BJ (cell line): Measurements from ENCODE around the gene CD58. TPM values are rescaled to one million over a fixed set of nuclear protein-coding genes. Genes with fewer than 3 reads are reported as not detected.

Experiments used
- CTCF ChIA-PET: fragments of 350-600 bp; formaldehyde crosslinking; extraction: SDS; loops from one replicate; lab custom pipeline; 2021; ENCODE audit warnings: antibody characterized with exemption, inconsistent platforms; lab: Yijun Ruan, JAX
- POLR2A ChIA-PET: fragments of 300-600 bp; sonication (Branson Sonifier 250); formaldehyde crosslinking; extraction: SDS; loops from one replicate; lab custom pipeline; 2021; ENCODE audit warnings: antibody characterized with exemption; lab: Charles Lee
- DNase-seq: peaks from one replicate; pipeline ENCODE4 v3.0.0-alpha.2; 2011; ENCODE audit warnings: low read depth
- H3K27me3 ChIP-seq: 2 replicates; pipeline ENCODE4 v1.6.0; 2011; ENCODE audit warnings: low read length; ENCODE audit not compliant: control insufficient read depth, insufficient read depth
- H3K36me3 ChIP-seq: 2 replicates; pipeline ENCODE4 v1.5.1; 2011; ENCODE audit warnings: low read length; ENCODE audit not compliant: control insufficient read depth, insufficient read depth
- H3K4me3 ChIP-seq: 2 replicates; pipeline ENCODE4 v1.5.1; 2011; ENCODE audit warnings: low read depth, mild to moderate bottlenecking, control low read depth, low read length
- CTCF ChIP-seq: IDR thresholded peaks from 2 replicates; pipeline ENCODE4 v1.5.1; 2011; ENCODE audit warnings: low read depth, mild to moderate bottlenecking, control low read depth, inconsistent platforms, low read length, moderate library complexity; ENCODE audit not compliant: insufficient read depth
- polyA plus RNA-seq: library from polyadenylated mRNA; depleted of rRNA; stranded (reverse); fragments of >200 nt; gene quantifications from 2 replicates; pipeline ENCODE4 v1.2.3, GENCODE V29; 2011

CD58 gene
- polyA plus RNA-seq, 1 experiment: 11.7 TPM

DNA sequence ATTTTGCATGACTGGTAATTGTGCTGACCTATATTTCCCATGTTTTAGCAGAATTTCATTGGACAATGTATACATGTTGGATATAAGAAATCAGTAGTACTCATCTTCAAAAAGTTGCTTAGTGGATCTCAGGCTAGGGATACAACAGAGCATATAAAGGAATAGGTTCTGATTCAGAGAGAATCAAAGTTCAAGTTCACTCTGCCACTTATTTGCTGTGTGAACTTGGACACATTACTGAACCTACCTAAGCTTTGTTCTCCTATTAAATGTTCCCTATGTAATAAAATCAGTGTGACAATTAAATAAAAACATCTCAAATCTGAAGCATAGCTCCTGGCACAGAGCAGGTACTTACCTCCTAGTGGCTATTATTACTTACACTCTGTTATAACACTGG, 9.3 kb downstream of the CD58 start:
- no peak overlapping the region for H3K4me3 ChIP-seq
- no peak for DNase-seq
- no peaks in the 10 kb centered on the region for H3K36me3 ChIP-seq
- CTCF ChIA-PET: no interaction called here
- no peak for TF ChIP-seq CTCF
- H3K27me3 ChIP-seq: no peaks in the 10 kb centered on the region
- POLR2A ChIA-PET: no interaction called here

DNA sequence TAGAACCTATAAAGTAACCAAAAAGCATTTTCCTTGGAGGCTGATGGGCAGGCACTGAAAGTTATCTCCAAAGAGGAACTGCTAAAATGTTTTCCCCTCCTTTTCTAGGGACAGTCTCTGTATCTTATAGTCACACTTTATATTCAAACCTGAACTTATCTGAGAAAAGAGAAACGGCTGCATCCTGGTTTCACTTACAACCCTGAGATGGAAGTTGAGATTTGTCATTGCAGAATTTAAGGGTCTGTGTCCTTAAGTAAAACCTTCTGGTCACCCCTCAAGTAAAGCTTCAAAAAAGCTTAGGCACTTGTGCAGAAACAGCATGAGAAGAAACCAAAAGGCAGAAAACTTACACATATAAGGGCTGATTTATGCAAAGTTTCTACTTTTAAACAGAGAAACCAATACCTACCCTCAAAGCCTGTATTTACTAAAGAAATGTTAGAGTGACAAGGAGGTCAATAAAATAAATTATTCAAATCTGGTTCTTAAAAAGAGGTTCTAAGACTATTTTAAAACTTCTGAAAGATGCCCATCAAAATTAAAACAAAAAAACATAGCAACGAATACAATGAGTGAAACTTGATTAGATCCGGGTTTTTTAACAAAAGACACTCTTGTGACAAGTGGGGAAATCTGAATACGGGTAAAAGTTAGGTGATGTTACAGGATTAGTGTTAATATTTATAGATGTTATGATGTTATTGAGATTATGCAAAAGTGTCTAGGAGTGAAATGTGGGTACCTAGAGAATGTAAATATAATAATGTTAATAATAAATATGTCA, 9.9 kb downstream of the CD58 start:
- POLR2A ChIA-PET: no interaction called here
- no peak for TF ChIP-seq CTCF
- Histone ChIP-seq H3K36me3 (no peaks in the 10 kb centered on the region), H3K27me3 (no peaks in the 10 kb centered on the region), H3K4me3 (no peak overlapping the region)
- DNase-seq: no peak
- CTCF ChIA-PET: no interaction called here

DNA sequence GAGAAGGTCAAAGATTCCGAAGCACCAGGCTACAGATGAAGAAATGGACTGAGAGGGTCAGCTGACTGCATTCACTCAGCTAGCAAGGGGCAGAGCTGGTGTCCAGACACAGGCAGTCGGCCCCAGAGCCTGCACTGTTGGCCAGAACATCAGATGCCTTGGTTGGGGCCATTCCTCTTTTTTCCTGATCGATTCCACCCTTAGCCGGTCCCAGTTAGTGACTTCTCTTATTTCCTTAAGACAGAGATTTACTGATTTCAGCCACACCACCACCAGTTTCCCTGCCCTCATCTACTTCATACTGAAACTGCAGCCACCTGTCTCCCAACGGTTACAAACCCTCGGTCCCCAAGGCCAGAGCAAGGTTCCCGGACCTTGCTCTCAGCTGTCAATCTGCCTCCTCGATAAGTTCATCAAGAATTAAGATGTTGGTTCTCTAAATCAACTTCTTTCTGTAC, 11.5 kb downstream of the CD58 start:
- POLR2A ChIA-PET: no interaction called here
- no peak for TF ChIP-seq CTCF
- no peak overlapping the region for H3K4me3 ChIP-seq
- H3K27me3 ChIP-seq: no peaks in the 10 kb centered on the region
- H3K36me3 ChIP-seq: no peaks in the 10 kb centered on the region
- DNase-seq: no peak
- CTCF ChIA-PET: interaction anchor here (1.6 to 2.1 kb wide), 2 partner anchors 11 to 15 kb away, joined by 3 to 5 read pairs; partner anchors contain the start of gene CD58

GRCh38 chr1:116558571-116558970, 12.3 kb downstream of the CD58 start:
- no peak overlapping the region for H3K4me3 ChIP-seq
- no peaks in the 10 kb centered on the region for H3K36me3 ChIP-seq
- no peak for DNase-seq
- no peak for TF ChIP-seq CTCF
- POLR2A ChIA-PET: no interaction called here
- CTCF ChIA-PET: interaction anchor here (1.6 to 2.1 kb wide), 2 partner anchors 12 to 16 kb away, joined by 3 to 5 read pairs; partner anchors contain the start of gene CD58
- H3K27me3 ChIP-seq: no peaks in the 10 kb centered on the region

DNA sequence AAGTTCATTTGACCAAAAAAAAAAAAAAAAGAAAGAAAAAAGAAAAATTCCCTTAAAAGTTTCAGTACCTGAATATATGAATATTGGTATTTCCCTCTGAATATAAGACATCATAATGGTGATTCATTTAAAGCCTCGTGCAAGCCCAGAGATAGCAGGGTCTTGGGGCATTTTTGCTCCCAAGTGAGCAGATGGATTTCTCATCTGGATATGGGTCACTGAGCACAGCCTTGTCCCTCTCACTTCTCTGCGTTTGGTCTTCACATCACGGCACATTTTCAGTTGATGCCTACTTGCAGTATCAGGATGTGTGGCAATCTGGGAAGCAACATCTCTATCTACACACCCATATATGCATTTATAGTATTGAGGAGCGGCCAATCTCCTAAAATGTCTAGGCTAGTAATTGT, 12.7 kb downstream of the CD58 start:
- DNase-seq: no peak
- ChIA-PET CTCF (interaction anchor here (0.8 to 2.1 kb wide), 3 partner anchors 12 to 59 kb away, joined by 3 to 5 read pairs (median 3); partner anchors contain the start of gene CD58), POLR2A (no interaction called here)
- Histone ChIP-seq H3K4me3 (no peak overlapping the region), H3K27me3 (no peaks in the 10 kb centered on the region), H3K36me3 (no peaks in the 10 kb centered on the region)
- no peak for TF ChIP-seq CTCF
